Brain microvascular endothelial cell (primary cell): ENCODE results near the gene RBM15.

Experiments
- DNase-seq: peaks from one replicate; pipeline ENCODE4 v3.0.0-alpha.2; 2020
- H3K27ac ChIP-seq: fragments of 250-450 bp; sonication (Bioruptor Pico); 2 replicates; pipeline ENCODE4 v1.5.1; 2020; ENCODE audit warnings: mild to moderate bottlenecking, moderate library complexity
- H3K27me3 ChIP-seq: fragments of 250-450 bp; sonication (Bioruptor Pico); replicated peaks from 2 replicates; pipeline ENCODE4 v1.5.1; 2020; ENCODE audit warnings: mild to moderate bottlenecking
- H3K36me3 ChIP-seq: fragments of 250-450 bp; sonication (Bioruptor Pico); replicated peaks from 2 replicates; pipeline ENCODE4 v1.5.1; 2020; ENCODE audit warnings: mild to moderate bottlenecking
- H3K4me3 ChIP-seq: 2 replicates; pipeline ENCODE4 v1.5.1; 2011; ENCODE audit warnings: low read depth, mild to moderate bottlenecking, control low read depth, low read length, moderate library complexity
- CTCF ChIP-seq: IDR thresholded peaks from 2 replicates; pipeline ENCODE4 v1.5.1; 2011; ENCODE audit warnings: low read depth, mild to moderate bottlenecking, moderate library complexity, low read length, control low read depth, inconsistent platforms; ENCODE audit errors: missing control alignments
- in situ Hi-C: cut with HindIII; loops from 2 replicates; pipeline ENCODE4 v1.10.0; 2017; ENCODE audit warnings: low sequenced_read_pairs, low pct_ligation_motif_present

The RBM15 gene

GRCh38 chr1:110345480-110345879 lies 6.3 kb downstream of the RBM15 start:
- no peak for DNase-seq
- in situ Hi-C loops = no loop called here
- peaks cover 28% of the 10 kb centered on the region for H3K36me3 ChIP-seq
- no peak overlapping the region for H3K27ac ChIP-seq
- TF ChIP-seq CTCF = no peak
- H3K27me3 ChIP-seq = no peaks in the 10 kb centered on the region
- H3K4me3 ChIP-seq = no peak overlapping the region

- in situ Hi-C loops = no loop called here
- Histone ChIP-seq H3K36me3 (peaks cover 19% of the 10 kb centered on the region), H3K4me3 (no peak overlapping the region), H3K27me3 (no peaks in the 10 kb centered on the region), H3K27ac (no peak overlapping the region)
- no peak for TF ChIP-seq CTCF
- DNase-seq = no peak
Measured at GRCh38 chr1:110346690-110347089, 7.5 kb downstream of the RBM15 start.

GRCh38 chr1:110347182-110347893 lies 8.2 kb downstream of the RBM15 start:
- H3K4me3 ChIP-seq = no peak overlapping the region
- DNase-seq = no peak
- no peak overlapping the region for H3K27ac ChIP-seq
- in situ Hi-C loops = no loop called here
- H3K27me3 ChIP-seq = no peaks in the 10 kb centered on the region
- peaks cover 15% of the 10 kb centered on the region for H3K36me3 ChIP-seq
- no peak for TF ChIP-seq CTCF

GRCh38 chr1:110348050-110348449 lies 8.9 kb downstream of the RBM15 start:
- Histone ChIP-seq H3K4me3 (no peak overlapping the region), H3K27ac (no peak overlapping the region), H3K36me3 (peaks cover 15% of the 10 kb centered on the region), H3K27me3 (no peaks in the 10 kb centered on the region)
- no peak for DNase-seq
- in situ Hi-C loops = no loop called here
- no peak for TF ChIP-seq CTCF

GRCh38 chr1:110348771-110349170 lies 9.6 kb downstream of the RBM15 start:
- in situ Hi-C loops = no loop called here
- peaks cover 14% of the 10 kb centered on the region for H3K36me3 ChIP-seq
- no peak for TF ChIP-seq CTCF

GRCh38 chr1:110350360-110350759 lies 11.2 kb downstream of the RBM15 start:
- no peak for TF ChIP-seq CTCF
- no peak overlapping the region for H3K27ac ChIP-seq
- DNase-seq = no peak
- H3K4me3 ChIP-seq = no peak overlapping the region
- H3K36me3 ChIP-seq = peaks cover 12% of the 10 kb centered on the region
- no peaks in the 10 kb centered on the region for H3K27me3 ChIP-seq
- in situ Hi-C loops = no loop called here

More at GRCh38 chr1:110348771-110349170, 9.6 kb downstream of the RBM15 start:
- Histone ChIP-seq H3K27ac (peak overlapping the region; percentile 30), H3K27me3 (no peaks in the 10 kb centered on the region), H3K4me3 (no peak overlapping the region)
- no peak for DNase-seq
